PC-9 (cell line): ENCODE measurements around the gene RUNX2.

Experiments used
- EZH2 ChIP-seq: fragments of 200-600 bp; sonication (generic); IDR thresholded peaks from 2 replicates; pipeline ENCODE4 v1.8.0; 2017; ENCODE audit warnings: antibody characterized with exemption, low read depth
- TF ChIP-seq, protein P1 (sequence below): fragments of 200-600 bp; sonication (generic); conservative IDR thresholded peaks from 2 replicates; pipeline ENCODE4 v1.6.1; 2017; ENCODE audit warnings: mixed run types, antibody characterized with exemption, mild to moderate bottlenecking, moderate library complexity

DNA sequence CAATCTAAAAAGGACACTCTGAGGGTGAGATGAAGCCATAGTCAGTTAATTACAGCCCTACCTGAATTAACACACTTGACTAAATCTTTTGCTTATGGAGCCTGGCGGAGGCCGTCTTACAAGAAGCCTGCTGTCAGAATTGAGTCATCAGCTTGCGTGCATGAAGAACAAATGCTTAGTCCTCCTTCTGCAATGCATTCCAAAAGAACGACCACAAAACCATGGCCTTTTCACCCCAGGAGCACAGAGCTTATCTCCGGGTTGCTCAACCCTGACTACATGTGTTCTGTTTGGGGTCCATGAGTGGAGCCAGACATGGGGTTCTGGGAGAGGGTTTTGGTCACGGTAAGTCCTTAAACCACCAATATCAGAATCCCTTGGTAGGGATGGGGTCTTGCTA is 369.5 kb downstream of the RUNX2 start:
- TF ChIP-seq, protein P1, sequence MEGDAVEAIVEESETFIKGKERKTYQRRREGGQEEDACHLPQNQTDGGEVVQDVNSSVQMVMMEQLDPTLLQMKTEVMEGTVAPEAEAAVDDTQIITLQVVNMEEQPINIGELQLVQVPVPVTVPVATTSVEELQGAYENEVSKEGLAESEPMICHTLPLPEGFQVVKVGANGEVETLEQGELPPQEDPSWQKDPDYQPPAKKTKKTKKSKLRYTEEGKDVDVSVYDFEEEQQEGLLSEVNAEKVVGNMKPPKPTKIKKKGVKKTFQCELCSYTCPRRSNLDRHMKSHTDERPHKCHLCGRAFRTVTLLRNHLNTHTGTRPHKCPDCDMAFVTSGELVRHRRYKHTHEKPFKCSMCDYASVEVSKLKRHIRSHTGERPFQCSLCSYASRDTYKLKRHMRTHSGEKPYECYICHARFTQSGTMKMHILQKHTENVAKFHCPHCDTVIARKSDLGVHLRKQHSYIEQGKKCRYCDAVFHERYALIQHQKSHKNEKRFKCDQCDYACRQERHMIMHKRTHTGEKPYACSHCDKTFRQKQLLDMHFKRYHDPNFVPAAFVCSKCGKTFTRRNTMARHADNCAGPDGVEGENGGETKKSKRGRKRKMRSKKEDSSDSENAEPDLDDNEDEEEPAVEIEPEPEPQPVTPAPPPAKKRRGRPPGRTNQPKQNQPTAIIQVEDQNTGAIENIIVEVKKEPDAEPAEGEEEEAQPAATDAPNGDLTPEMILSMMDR, result no peak
- no peak for TF ChIP-seq EZH2
